ENCODE data around the gene C5orf58. TPM values are rescaled to one million over a fixed set of nuclear protein-coding genes. Genes with fewer than 3 reads are reported as not detected.

C5orf58 gene
- total RNA-seq, 1 donor: not detected

DNA sequence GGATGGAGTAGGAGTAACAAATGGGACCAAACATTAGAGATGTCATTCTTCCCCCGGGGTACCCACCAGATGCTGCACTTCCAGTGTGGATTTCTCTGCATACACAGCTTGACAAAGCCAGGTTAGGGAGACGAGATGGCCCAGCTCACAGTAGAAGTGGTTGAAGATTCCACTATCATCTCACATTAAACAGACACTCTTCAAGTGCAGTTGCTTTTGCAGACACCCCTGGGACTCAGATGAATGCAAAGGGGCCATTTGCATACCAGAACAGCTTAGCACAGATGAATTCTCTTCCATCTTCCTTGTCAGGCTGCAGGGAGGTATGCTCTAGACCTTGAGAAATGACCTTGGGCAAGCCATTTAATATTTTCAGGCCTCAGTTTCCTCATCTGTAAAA, 12.6 kb upstream of the C5orf58 start:
- no peak overlapping the region for H3K4me3 ChIP-seq (ENCODE audit: low read depth, low read length)
- TF ChIP-seq, protein P1, sequence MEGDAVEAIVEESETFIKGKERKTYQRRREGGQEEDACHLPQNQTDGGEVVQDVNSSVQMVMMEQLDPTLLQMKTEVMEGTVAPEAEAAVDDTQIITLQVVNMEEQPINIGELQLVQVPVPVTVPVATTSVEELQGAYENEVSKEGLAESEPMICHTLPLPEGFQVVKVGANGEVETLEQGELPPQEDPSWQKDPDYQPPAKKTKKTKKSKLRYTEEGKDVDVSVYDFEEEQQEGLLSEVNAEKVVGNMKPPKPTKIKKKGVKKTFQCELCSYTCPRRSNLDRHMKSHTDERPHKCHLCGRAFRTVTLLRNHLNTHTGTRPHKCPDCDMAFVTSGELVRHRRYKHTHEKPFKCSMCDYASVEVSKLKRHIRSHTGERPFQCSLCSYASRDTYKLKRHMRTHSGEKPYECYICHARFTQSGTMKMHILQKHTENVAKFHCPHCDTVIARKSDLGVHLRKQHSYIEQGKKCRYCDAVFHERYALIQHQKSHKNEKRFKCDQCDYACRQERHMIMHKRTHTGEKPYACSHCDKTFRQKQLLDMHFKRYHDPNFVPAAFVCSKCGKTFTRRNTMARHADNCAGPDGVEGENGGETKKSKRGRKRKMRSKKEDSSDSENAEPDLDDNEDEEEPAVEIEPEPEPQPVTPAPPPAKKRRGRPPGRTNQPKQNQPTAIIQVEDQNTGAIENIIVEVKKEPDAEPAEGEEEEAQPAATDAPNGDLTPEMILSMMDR (IDR thresholded peaks at IDR 0.05; ENCODE audit: insufficient read depth, low read depth, low read length): no peak
- no peak for DNase-seq (ENCODE audit: low read depth)

DNA sequence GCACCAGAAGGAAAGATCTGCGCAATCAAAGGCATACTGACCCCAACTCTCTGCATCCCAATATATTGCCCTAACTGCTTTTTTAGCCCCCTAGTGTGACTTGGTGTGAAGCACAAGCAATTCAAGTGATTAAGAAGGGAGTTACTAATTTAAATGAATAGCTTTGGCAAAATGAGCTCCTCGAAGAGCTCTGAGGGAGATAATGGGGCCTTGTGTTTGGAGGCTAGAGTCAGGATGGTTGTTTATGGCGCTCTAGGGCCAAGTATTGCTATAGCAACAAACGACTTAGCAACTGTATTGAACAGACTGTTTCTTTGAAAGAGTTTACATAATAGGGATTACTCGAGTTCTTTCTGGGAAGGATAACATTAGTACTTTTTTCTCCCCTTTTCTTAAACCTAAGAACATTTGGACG, 11.5 kb upstream of the C5orf58 start:
- DNase-seq (ENCODE audit: low read depth): peak; percentile 33

DNA sequence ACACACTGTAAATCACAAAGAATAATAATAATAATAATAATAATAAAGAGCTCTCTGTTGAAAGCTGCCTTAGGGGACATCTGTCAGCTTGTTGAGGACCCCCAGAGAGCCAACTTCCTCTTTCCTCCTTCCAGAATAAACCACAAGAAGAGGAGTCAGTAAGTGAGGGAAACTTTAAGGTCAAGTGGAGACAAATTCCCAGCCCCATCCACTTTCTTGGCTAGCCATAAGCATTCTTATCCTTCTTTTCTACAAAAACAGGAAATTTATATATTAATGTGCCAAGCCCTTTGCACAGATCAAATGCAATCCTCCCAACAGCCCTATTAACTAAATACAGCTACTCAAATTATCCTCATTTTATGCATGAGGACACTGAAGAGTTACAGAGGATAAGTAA, 9.4 kb upstream of the C5orf58 start:
- DNase-seq (ENCODE audit: low read depth): peak; percentile 6
- TF ChIP-seq, protein P1 (IDR thresholded peaks at IDR 0.05; ENCODE audit: insufficient read depth, low read depth, low read length): no peak
- H3K4me3 ChIP-seq (ENCODE audit: low read depth, low read length): no peak overlapping the region

More for the DNA sequence above, 11.5 kb upstream of the C5orf58 start:
- TF ChIP-seq, protein P1 (IDR thresholded peaks at IDR 0.05; ENCODE audit: insufficient read depth, low read depth, low read length): no peak
- no peak overlapping the region for H3K4me3 ChIP-seq (ENCODE audit: low read depth, low read length)

DNA sequence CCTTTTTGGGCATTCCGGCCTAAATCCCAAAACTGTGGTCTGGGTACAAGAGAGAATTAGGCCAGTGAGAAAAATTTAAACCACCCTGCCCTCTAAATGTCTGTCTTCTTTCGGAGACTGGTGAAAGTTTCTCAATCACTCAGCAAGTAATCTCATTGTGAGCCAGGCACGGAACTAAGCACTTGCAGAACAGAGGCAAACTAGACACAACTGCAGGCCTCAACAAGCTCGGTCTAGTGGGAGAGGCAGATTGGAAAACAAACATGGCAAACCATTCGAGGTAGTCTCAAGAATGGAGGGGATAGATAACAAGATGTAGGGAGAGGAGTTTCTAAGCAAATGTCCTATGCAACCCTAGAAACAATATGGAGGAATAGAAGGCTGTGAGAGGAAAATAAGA, 8.9 kb upstream of the C5orf58 start:
- no peak for DNase-seq (ENCODE audit: low read depth)
- TF ChIP-seq, protein P1 (IDR thresholded peaks at IDR 0.05; ENCODE audit: insufficient read depth, low read depth, low read length): no peak
- no peak overlapping the region for H3K4me3 ChIP-seq (ENCODE audit: low read depth, low read length)

DNA sequence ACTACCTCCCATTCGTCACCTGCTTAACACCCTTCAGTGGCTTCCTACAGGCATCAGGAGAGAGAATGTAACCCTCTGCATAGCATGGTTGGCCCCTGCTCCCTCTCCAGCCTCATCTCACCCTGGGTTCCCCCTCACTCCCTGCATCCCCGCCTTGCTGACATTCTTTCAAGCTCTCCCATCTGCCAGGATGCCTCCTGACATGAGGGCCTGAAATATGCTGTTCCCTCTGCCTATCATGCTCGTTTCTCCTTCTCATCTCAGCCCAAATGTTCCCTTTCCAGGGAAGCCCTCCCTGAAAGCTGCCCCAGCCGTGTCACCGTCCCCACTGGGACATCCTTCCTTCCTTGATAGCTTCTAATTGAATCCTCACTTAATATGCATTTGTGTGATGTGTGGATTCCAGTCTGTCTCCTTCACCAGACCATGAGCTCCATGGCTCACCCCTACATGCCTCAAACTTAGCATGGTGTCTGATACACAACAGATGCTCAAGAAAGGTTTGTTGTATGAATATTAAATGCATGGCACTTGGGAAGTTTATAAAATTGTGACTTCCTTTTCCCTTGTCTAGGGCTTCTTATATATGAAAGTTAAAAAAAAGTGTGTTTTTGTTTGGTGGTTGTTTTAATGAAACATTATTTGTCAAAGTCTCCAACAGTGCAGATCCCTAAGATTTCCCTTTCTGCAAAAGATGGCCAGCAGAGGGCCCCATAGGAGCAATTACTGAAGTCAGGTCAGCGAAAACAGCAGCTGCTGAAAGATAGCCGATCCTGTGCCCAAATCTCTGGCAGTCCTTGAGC, 7.3 kb upstream of the C5orf58 start:
- peak; percentile 67 for DNase-seq (ENCODE audit: low read depth)
- TF ChIP-seq, protein P1 (IDR thresholded peaks at IDR 0.05; ENCODE audit: insufficient read depth, low read depth, low read length): peak; percentile 79
- no peak overlapping the region for H3K4me3 ChIP-seq (ENCODE audit: low read depth, low read length)

DNA sequence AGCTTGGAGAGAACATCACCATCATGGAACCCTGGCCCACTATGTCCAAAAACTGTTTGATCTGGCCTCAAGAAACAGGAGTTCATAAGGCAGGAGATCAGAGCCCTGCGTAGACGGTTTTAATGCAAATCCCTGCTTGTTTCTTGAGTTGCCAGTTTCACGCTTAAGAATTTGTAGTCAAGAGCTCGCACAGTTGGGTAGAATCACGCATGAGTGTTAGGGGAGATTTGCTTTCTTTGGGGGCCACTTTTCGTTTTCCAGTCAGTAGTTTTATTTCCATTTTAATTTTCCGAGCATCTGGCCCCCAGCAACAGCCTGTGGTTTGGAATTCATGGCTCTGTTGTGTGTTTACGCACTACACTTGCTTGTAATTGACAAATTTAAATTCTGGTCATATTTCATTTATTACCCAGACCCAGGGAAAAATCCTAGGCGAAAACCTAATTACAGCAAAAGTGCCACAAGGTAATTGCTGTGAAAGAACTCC, 6.6 kb upstream of the C5orf58 start:
- DNase-seq (ENCODE audit: low read depth): no peak
- TF ChIP-seq, protein P1 (IDR thresholded peaks at IDR 0.05; ENCODE audit: insufficient read depth, low read depth, low read length): no peak
- H3K4me3 ChIP-seq (ENCODE audit: low read depth, low read length): no peak overlapping the region
